ENCODE data around the gene MAP3K5.
A peak's percentile ranks its signal among the peaks of the same experiment; 100 is the strongest.
"Not testable (repeated sequence)": the region's sequence is repeated elsewhere in the genome, so short reads cannot be mapped to it uniquely, and the experiment has no call there.

MAP3K5 gene

GRCh38 chr6:136599329-136600011, 192.8 kb downstream of the MAP3K5 start:
- DNase-seq, result no peak

GRCh38 chr6:136598048-136598447, 194.2 kb downstream of the MAP3K5 start:
- no peak for DNase-seq

- no peak for DNase-seq
These were observed 197.6 kb downstream of the MAP3K5 start for GRCh38 chr6:136594671-136595070.

GRCh38 chr6:136593748-136594490, 198.4 kb downstream of the MAP3K5 start:
- peak; percentile 53 for DNase-seq

GRCh38 chr6:136592930-136593673, 199.2 kb downstream of the MAP3K5 start:
- no peak for DNase-seq

GRCh38 chr6:136591617-136592016, 200.7 kb downstream of the MAP3K5 start:
- DNase-seq, result no peak

GRCh38 chr6:136590846-136591245, 201.4 kb downstream of the MAP3K5 start:
- not testable (repeated sequence) for DNase-seq

- DNase-seq, result no peak
These were observed 204.8 kb downstream of the MAP3K5 start for GRCh38 chr6:136587527-136587926.

- DNase-seq, result no peak
These were observed 206.0 kb downstream of the MAP3K5 start for GRCh38 chr6:136586295-136586694.

GRCh38 chr6:136585523-136585922, 206.8 kb downstream of the MAP3K5 start:
- DNase-seq, result not testable (repeated sequence)

- DNase-seq, result not testable (repeated sequence)
These were observed 208.0 kb downstream of the MAP3K5 start for GRCh38 chr6:136584290-136584689.

- no peak for DNase-seq
These were observed 209.4 kb downstream of the MAP3K5 start for GRCh38 chr6:136582711-136583471.

GRCh38 chr6:136579800-136580199, 212.5 kb downstream of the MAP3K5 start:
- no peak for DNase-seq

- no peak for DNase-seq
These were observed 215.5 kb downstream of the MAP3K5 start for GRCh38 chr6:136576821-136577220.

- no peak for DNase-seq
These were observed 220.8 kb downstream of the MAP3K5 start for GRCh38 chr6:136571496-136571895.

- DNase-seq, result no peak
These were observed 221.2 kb downstream of the MAP3K5 start for GRCh38 chr6:136571065-136571464.

- DNase-seq, result no peak
These were observed 224.1 kb downstream of the MAP3K5 start for GRCh38 chr6:136568129-136568528.

- no peak for DNase-seq
These were observed 224.6 kb downstream of the MAP3K5 start for GRCh38 chr6:136567688-136568087.

GRCh38 chr6:136566851-136567250, 225.4 kb downstream of the MAP3K5 start:
- DNase-seq, result no peak

- no peak for DNase-seq
These were observed 226.2 kb downstream of the MAP3K5 start for GRCh38 chr6:136566007-136566487.

- no peak for DNase-seq
These were observed 228.1 kb downstream of the MAP3K5 start for GRCh38 chr6:136564180-136564579.

- no peak for DNase-seq
These were observed 228.7 kb downstream of the MAP3K5 start for GRCh38 chr6:136563386-136564152.

Data from stimulated activated CD8-positive, alpha-beta memory T cell treated with anti-CD3 and anti-CD28 coated beads, Interleukin-4, amount 100 ng/mL, for 48 hours (primary cell).